Neutrophil (primary cell): ENCODE data around the gene GUCY1A1.

Experiments used
- H3K27ac ChIP-seq: fragments of 200-600 bp; sonication (generic); 2 replicates; pipeline ENCODE4 v1.5.1; 2016; ENCODE audit warnings: mild to moderate bottlenecking, moderate library complexity
- H3K27me3 ChIP-seq: fragments of 200-600 bp; sonication (generic); 2 replicates; pipeline ENCODE4 v1.6.0; 2016; ENCODE audit warnings: mild to moderate bottlenecking
- H3K36me3 ChIP-seq: fragments of 200-600 bp; sonication (generic); 2 replicates; pipeline ENCODE4 v1.5.1; 2017
- H3K4me1 ChIP-seq, 2 experiments: fragments of 200-600 bp in 1 of 2; sonication (generic) in 1 of 2; 1 replicate in 1 of 2; 2 replicates in 1 of 2; pipeline versions ENCODE4 v1.5.1 to v1.6.1; 2013 to 2016; ENCODE audit warnings: low read depth in 1 of 2, low read length in 1 of 2, mild to moderate bottlenecking in 1 of 2, moderate library complexity in 1 of 2; ENCODE audit not compliant: control insufficient read depth in 1 of 2, insufficient read depth in 1 of 2
- H3K4me3 ChIP-seq, 2 experiments: fragments of 200-600 bp in 1 of 2; sonication (generic) in 1 of 2; 1 replicate in 1 of 2; 2 replicates in 1 of 2; pipeline ENCODE4 v1.5.1; 2013 to 2016; ENCODE audit warnings: low read depth in 1 of 2, low read length in 1 of 2, mild to moderate bottlenecking in 1 of 2, moderate library complexity in 1 of 2
- H3K9me3 ChIP-seq: fragments of 200-600 bp; sonication (generic); 2 replicates; pipeline ENCODE4 v1.5.1; 2016
- CTCF ChIP-seq: fragments of 200-600 bp; sonication (generic); IDR thresholded peaks from 2 replicates; pipeline ENCODE4 v1.5.1; 2016; ENCODE audit warnings: antibody characterized with exemption

Gene GUCY1A1

GRCh38 chr4:155626561-155626960 lies 40.1 kb upstream of the GUCY1A1 start:
- TF ChIP-seq CTCF, result no peak

GRCh38 chr4:155629183-155629825 lies 37.3 kb upstream of the GUCY1A1 start:
- Histone ChIP-seq H3K27me3 (no peaks in the 10 kb centered on the region), H3K27ac (no peak overlapping the region), H3K4me3 (no peak overlapping the region), H3K36me3 (no peaks in the 10 kb centered on the region), H3K4me1 (no peaks in the 10 kb centered on the region), H3K9me3 (no peaks in the 10 kb centered on the region)
- TF ChIP-seq CTCF, result no peak

More at GRCh38 chr4:155626561-155626960, 40.1 kb upstream of the GUCY1A1 start:
- H3K36me3 ChIP-seq, result no peaks in the 10 kb centered on the region
- H3K27me3 ChIP-seq, result no peaks in the 10 kb centered on the region
- no peaks in the 10 kb centered on the region for H3K9me3 ChIP-seq
- no peak overlapping the region for H3K4me3 ChIP-seq
- H3K4me1 ChIP-seq, result no peaks in the 10 kb centered on the region
- no peak overlapping the region for H3K27ac ChIP-seq

DNA sequence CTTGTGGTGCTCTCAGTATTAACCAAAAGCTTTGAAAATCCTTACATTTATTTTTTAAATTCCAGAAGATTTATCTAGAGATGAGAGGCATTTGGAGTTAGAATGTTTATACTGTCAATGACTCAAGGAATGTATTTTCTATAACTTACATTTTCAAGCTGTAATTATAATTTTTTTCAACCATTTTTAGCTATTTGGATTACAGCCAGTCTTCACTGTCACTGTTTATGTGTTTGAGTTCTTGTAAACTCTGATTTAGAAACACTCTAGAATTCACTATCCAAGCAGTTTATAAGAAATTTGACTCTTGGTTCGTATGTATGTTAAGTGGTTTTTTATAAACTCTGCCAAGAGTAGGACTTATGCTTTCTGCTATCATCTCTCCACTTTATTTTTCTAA lies 36.7 kb upstream of the GUCY1A1 start:
- TF ChIP-seq CTCF, result no peak
- H3K27ac ChIP-seq, result no peak overlapping the region

DNA sequence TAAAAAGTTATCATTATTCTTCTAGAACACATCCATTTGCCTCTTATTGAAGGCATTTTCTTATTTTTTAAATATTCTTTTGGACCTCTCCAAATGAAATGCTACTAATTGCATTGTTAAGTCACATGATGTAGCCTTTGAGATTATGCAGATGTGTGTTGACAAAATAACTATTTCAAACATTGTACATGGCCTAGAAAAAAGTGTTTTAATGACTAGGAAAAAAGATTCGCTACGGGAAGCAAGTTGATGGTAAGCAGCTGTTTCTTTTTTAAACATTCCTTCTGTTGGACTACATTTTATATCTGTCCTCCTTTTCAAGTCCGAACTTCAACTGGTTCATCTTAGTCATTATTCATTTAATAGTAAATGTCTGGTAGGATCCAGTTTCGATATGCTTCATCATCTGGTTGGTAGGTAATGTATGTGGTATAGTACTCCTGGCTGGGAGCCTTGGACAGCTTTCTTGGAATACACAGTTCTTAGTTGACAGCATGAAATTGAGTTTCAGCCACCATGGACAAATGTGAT lies 34.3 kb upstream of the GUCY1A1 start:
- H3K4me1 ChIP-seq, result no peaks in the 10 kb centered on the region
- no peak overlapping the region for H3K4me3 ChIP-seq
- no peak for TF ChIP-seq CTCF

More for the DNA sequence above, 36.7 kb upstream of the GUCY1A1 start:
- H3K4me1 ChIP-seq, result no peaks in the 10 kb centered on the region
- no peaks in the 10 kb centered on the region for H3K27me3 ChIP-seq
- no peaks in the 10 kb centered on the region for H3K9me3 ChIP-seq
- no peak overlapping the region for H3K4me3 ChIP-seq
- no peaks in the 10 kb centered on the region for H3K36me3 ChIP-seq

GRCh38 chr4:155638195-155638965 lies 28.3 kb upstream of the GUCY1A1 start:
- Histone ChIP-seq H3K27ac (no peak overlapping the region), H3K27me3 (no peaks in the 10 kb centered on the region), H3K4me3 (no peak overlapping the region), H3K36me3 (no peaks in the 10 kb centered on the region), H3K4me1 (no peaks in the 10 kb centered on the region), H3K9me3 (no peaks in the 10 kb centered on the region)
- TF ChIP-seq CTCF, result no peak

More for the DNA sequence above, 34.3 kb upstream of the GUCY1A1 start:
- Histone ChIP-seq H3K27ac (no peak overlapping the region), H3K36me3 (no peaks in the 10 kb centered on the region), H3K9me3 (no peaks in the 10 kb centered on the region), H3K27me3 (no peaks in the 10 kb centered on the region)
